ENCODE data around the gene COQ8B.

Gene COQ8B

GRCh38 chr19:40691421-40692211, 25.1 kb downstream of the COQ8B start:
- no peak for DNase-seq (ENCODE audit: low read depth in 2 of 2)

- DNase-seq (ENCODE audit: low read depth in 2 of 2) = peak; percentile 84 to 90
These were observed 25.8 kb downstream of the COQ8B start for GRCh38 chr19:40690693-40691420.

- no peak for DNase-seq (ENCODE audit: low read depth in 2 of 2)
These were observed 26.5 kb downstream of the COQ8B start, which contains the start of gene NUMBL for GRCh38 chr19:40690050-40690692. TSS of gene NUMBL (minus strand) at chr19:40690651. CDS start at chr19:40690483, 168 bp downstream.

GRCh38 chr19:40689339-40690049, 27.2 kb downstream of the COQ8B start:
- DNase-seq (ENCODE audit: low read depth in 2 of 2) = no peak

- no peak for DNase-seq (ENCODE audit: low read depth in 2 of 2)
These were observed 27.7 kb downstream of the COQ8B start for GRCh38 chr19:40688987-40689338.

GRCh38 chr19:40688309-40688708, 28.4 kb downstream of the COQ8B start:
- DNase-seq (ENCODE audit: low read depth in 2 of 2) = no peak

- no peak for DNase-seq (ENCODE audit: low read depth in 2 of 2)
These were observed 29.1 kb downstream of the COQ8B start for GRCh38 chr19:40687525-40688016.

- no peak for DNase-seq (ENCODE audit: low read depth in 2 of 2)
These were observed 29.7 kb downstream of the COQ8B start for GRCh38 chr19:40686882-40687524.

- no peak for DNase-seq (ENCODE audit: low read depth in 2 of 2)
These were observed 31.1 kb downstream of the COQ8B start for GRCh38 chr19:40685563-40685962.

GRCh38 chr19:40685016-40685526, 31.6 kb downstream of the COQ8B start:
- DNase-seq (ENCODE audit: low read depth in 2 of 2) = no peak

GRCh38 chr19:40684280-40684679, 32.4 kb downstream of the COQ8B start:
- no peak for DNase-seq (ENCODE audit: low read depth in 2 of 2)

- DNase-seq (ENCODE audit: low read depth in 2 of 2) = no peak
These were observed 33.2 kb downstream of the COQ8B start for GRCh38 chr19:40683437-40683836.

- no peak for DNase-seq (ENCODE audit: low read depth in 2 of 2)
These were observed 34.2 kb downstream of the COQ8B start for GRCh38 chr19:40682431-40682964.

- DNase-seq (ENCODE audit: low read depth in 2 of 2) = no peak
These were observed 35.6 kb downstream of the COQ8B start for GRCh38 chr19:40681039-40681438.

- DNase-seq (ENCODE audit: low read depth in 2 of 2) = no peak
These were observed 39.5 kb downstream of the COQ8B start for GRCh38 chr19:40677156-40677555.

- DNase-seq (ENCODE audit: low read depth in 2 of 2) = no peak
These were observed 42.4 kb downstream of the COQ8B start for GRCh38 chr19:40674291-40674690.

GRCh38 chr19:40673397-40673796, 43.3 kb downstream of the COQ8B start:
- no peak for DNase-seq (ENCODE audit: low read depth in 2 of 2)

GRCh38 chr19:40672573-40673299, 44.0 kb downstream of the COQ8B start:
- no peak for DNase-seq (ENCODE audit: low read depth in 2 of 2)

- DNase-seq (ENCODE audit: low read depth in 2 of 2) = no peak
These were observed 44.6 kb downstream of the COQ8B start for GRCh38 chr19:40672038-40672437.

- DNase-seq (ENCODE audit: low read depth in 2 of 2) = no peak
These were observed 45.3 kb downstream of the COQ8B start for GRCh38 chr19:40671404-40671803.

Measured in stimulated activated CD8-positive, alpha-beta memory T cell treated with anti-CD3 and anti-CD28 coated beads, Interleukin-2, amount 100 ng/mL, for 48 hours (primary cell).